ENCODE measurements around the gene GTPBP4. TPM values are rescaled to one million over a fixed set of nuclear protein-coding genes. Genes with fewer than 3 reads are reported as not detected.

The GTPBP4 gene
- total RNA-seq, 1 donor from 2014 or later, result 45.0 TPM

DNA sequence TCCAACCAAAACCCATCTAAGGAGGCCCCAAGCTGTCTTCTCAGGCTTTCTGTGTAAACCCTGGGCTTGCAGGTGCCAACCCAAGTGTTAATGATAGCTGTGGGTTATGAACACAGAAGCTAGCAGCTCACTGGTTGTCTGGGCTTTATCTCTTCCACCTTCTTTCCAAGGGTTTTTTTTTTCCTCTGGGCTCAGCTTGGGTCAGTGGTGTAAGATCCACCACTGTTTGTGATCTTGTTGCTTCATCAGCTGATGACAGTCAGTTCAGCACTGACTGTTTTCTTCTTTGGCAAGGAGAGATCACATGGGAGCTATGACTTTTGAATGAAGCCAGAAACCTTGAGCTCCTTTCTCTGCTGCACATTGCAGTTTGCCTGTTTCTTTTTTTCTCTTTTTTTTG lies 4.6 kb downstream of the GTPBP4 start:
- Histone ChIP-seq H3K27me3 (ENCODE audit: control insufficient read depth, insufficient read depth, low read length) (no peaks in the 10 kb centered on the region), H3K4me3 (ENCODE audit: low read depth, low read length) (no peak overlapping the region), H3K36me3 (ENCODE audit: control insufficient read depth, insufficient read depth, low read length) (peaks cover 28% of the 10 kb centered on the region)
- no peak for TF ChIP-seq CTCF (IDR thresholded peaks at IDR 0.05; ENCODE audit: insufficient read depth, low read length, severe bottlenecking)
- no peak for FAIRE-seq
- DNase-seq (ENCODE audit: low read depth), result no peak

DNA sequence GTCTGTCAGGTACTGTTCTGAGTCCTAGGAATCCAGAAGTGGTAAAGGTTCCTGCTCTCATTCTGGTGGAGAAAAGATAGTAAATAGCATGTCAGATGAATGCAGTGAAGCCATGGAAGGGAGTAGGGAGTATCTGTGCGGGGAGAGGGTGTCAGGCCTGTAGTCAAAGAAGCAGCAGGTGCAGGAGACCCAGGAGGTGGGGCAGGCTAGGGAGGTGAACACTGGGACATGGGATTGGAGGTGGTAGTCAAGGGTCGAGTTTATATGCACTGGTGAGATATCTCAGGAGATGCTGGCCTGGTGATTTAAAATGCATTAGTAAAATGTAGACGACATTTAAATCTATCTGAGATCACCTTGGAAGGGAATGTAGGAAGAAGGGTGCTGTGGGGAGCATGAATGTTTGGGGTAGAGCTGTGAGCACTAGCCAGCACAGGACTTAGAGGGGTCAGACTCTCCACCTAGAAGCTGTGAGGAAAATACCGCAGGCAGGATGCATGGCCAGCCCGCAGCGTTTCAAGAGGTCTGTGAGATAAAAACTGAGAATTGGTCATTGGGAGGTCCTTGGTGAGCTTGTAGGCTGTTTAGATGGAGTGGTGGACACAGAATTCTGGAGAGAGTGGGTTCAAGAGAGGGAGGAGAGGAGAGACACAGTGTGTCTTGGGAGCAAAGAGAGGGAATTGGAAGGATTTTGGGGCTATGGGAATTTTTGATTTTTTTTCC lies 6.8 kb downstream of the GTPBP4 start:
- H3K4me3 ChIP-seq (ENCODE audit: low read depth, low read length), result no peak overlapping the region
- TF ChIP-seq CTCF (IDR thresholded peaks at IDR 0.05; ENCODE audit: insufficient read depth, low read length, severe bottlenecking), result no peak
- no peaks in the 10 kb centered on the region for H3K27me3 ChIP-seq (ENCODE audit: control insufficient read depth, insufficient read depth, low read length)
- peaks cover 33% of the 10 kb centered on the region for H3K36me3 ChIP-seq (ENCODE audit: control insufficient read depth, insufficient read depth, low read length)
- FAIRE-seq (no peak), DNase-seq (ENCODE audit: low read depth) (no peak)

- H3K27me3 ChIP-seq (ENCODE audit: control insufficient read depth, insufficient read depth, low read length), result no peaks in the 10 kb centered on the region
- H3K4me3 ChIP-seq (ENCODE audit: low read depth, low read length), result no peak overlapping the region
- DNase-seq (ENCODE audit: low read depth) (no peak), FAIRE-seq (no peak)
- TF ChIP-seq CTCF (IDR thresholded peaks at IDR 0.05; ENCODE audit: insufficient read depth, low read length, severe bottlenecking), result no peak
- H3K36me3 ChIP-seq (ENCODE audit: control insufficient read depth, insufficient read depth, low read length), result peaks cover 36% of the 10 kb centered on the region
These were observed 7.3 kb downstream of the GTPBP4 start for GRCh38 chr10:995559-995926.

- H3K36me3 ChIP-seq (ENCODE audit: control insufficient read depth, insufficient read depth, low read length), result peaks cover 33% of the 10 kb centered on the region
- H3K27me3 ChIP-seq (ENCODE audit: control insufficient read depth, insufficient read depth, low read length), result no peaks in the 10 kb centered on the region
- no peak for DNase-seq (ENCODE audit: low read depth)
- H3K4me3 ChIP-seq (ENCODE audit: low read depth, low read length), result no peak overlapping the region
- TF ChIP-seq CTCF (IDR thresholded peaks at IDR 0.05; ENCODE audit: insufficient read depth, low read length, severe bottlenecking), result no peak
- FAIRE-seq, result no peak
These were observed 7.8 kb downstream of the GTPBP4 start for GRCh38 chr10:996031-996430.

GRCh38 chr10:997266-998022 lies 9.2 kb downstream of the GTPBP4 start:
- no peak for DNase-seq (ENCODE audit: low read depth)
- no peak for TF ChIP-seq CTCF (IDR thresholded peaks at IDR 0.05; ENCODE audit: insufficient read depth, low read length, severe bottlenecking)
- Histone ChIP-seq H3K36me3 (ENCODE audit: control insufficient read depth, insufficient read depth, low read length) (peaks cover 36% of the 10 kb centered on the region), H3K4me3 (ENCODE audit: low read depth, low read length) (no peak overlapping the region), H3K27me3 (ENCODE audit: control insufficient read depth, insufficient read depth, low read length) (no peaks in the 10 kb centered on the region)
- no peak for FAIRE-seq
